Measurements from ENCODE around the gene RPS5.

- TF ChIP-seq CTCF (IDR thresholded peaks at IDR 0.05) (no peak), POLR2A (IDR thresholded peaks at IDR 0.05) (no peak)
Measured at GRCh38 chr19:58399903-58400302, 12.8 kb downstream of the RPS5 start.

Data from thyroid gland (tissue), 4 donors.